Glomerular visceral epithelial cell (primary cell): ENCODE data around the gene NUP210L.

Source experiments
- DNase-seq: peaks from one replicate; pipeline ENCODE4 v3.0.0-alpha.2; 2016; ENCODE audit errors: extremely low spot score

The NUP210L gene

GRCh38 chr1:154154534-154155191 is at the start of gene NUP210L:
TSS of gene NUP210L (minus strand) at chr1:154155073.
- no peak for DNase-seq

- DNase-seq = no peak
These were observed 44.6 kb upstream of the NUP210L start for GRCh38 chr1:154199563-154199879.

- peak; percentile 68 for DNase-seq
These were observed 44.1 kb upstream of the NUP210L start for GRCh38 chr1:154198756-154199562.

DNA sequence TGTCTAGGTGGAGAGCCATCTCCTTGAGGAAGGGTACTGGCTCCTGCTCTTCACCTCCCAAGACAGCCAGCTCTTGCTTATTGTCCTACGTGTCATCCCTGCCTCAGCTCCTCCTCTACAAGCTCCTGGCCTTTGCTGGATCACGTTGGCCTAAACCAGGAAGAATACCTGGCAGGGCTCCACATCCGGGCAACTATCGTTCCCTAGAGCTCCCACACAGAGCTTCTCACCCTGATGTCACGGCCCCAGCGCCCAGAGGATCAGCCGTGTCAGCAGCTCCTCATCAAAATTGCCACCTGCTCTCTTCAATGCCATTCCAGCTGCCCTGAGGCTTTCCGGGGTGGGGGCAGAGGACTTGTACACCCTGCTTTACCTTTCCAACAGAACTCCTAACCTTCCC is 38.9 kb upstream of the NUP210L start:
- peak; percentile 42 for DNase-seq

- no peak for DNase-seq
These were observed 37.6 kb upstream of the NUP210L start for GRCh38 chr1:154192476-154192875.

DNA sequence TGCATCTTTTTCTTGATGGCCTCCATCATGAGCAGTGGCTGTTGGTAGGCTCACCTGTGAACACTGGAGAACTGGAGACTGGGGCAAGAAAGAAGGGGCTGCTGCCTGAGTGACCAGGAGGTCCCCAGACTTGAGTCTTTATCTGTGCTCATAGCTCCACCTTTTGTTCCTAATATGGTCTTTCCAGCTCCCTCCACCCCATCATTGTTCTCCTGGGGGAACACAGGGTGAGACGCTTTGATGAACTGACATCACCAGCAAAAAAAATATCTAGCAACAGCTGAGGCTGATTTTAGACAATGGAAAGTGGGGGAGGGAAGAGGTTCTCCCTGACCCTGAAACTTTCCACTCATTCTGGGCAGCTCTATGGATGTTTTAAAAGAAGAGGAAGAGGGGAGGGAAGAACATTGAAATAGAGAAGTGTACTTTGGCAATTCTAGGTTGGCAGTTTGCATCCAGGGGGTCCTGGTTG is 37.2 kb upstream of the NUP210L start, which contains the start of gene TPM3:
Gene TPM3, minus strand, starts transcription at position 111 of the 472 bp plus-strand sequence. Its CDS starts 82 bp downstream, at position 29.
- DNase-seq = no peak

DNA sequence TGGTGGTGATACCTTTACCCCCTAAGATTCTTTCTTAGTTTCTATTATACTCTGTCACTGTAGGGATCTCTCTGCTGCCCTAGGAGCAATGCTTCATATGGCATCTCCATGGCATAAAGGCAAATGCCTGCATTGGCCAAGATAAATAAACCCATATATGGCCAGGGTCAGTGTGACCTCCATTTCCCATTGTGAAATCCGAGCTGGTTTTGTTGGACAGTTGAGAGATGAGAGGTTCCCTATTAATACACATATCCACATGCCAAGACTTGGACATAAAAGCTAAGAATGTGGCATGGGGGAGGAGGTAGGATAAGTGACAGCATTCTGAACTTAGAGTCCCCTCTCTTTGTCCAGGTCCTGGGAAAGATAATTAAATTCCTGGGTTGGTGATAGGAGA is 35.7 kb upstream of the NUP210L start:
- no peak for DNase-seq

GRCh38 chr1:154186852-154187501 is 32.1 kb upstream of the NUP210L start:
- no peak for DNase-seq

GRCh38 chr1:154186177-154186576 is 31.3 kb upstream of the NUP210L start:
- peak; percentile 50 for DNase-seq

GRCh38 chr1:154183046-154183915 is 28.4 kb upstream of the NUP210L start:
- peak; percentile 99 for DNase-seq

DNA sequence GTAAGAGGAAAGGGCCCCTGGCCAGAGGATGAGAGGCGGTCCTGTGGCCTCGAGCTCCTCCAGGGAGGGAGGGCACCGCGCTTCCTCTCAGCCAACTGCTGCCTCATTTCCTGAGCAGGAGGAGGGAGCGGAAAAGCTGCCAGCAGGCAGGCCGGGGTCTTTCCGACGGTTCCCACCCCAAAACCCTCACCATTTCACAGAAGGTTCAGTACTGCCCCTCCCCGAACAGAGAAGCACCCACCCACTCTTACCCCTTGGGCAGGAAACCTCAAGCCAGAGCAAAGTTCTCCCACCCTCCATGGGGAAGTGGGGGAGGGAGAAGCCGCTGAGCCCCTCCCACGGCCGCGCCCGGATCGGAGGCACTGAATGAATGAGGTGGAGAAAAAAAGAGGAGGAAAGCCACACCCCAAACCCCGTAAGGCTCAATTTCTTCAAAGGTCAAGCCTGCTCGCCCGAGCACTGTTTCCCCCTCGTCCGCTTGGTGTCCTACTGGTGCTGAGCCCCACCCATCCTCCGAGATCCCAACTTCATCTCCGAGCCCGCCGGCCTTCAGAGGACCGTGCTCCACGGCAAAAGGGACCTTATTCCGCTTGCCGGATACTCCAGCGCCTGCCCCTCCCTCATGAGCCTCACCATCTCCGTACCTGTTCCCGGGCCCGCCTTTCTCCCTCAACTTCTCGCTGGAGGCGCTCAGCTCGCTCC is 27.6 kb upstream of the NUP210L start:
- DNase-seq = peak; percentile 76

- no peak for DNase-seq
These were observed 27.1 kb upstream of the NUP210L start for GRCh38 chr1:154181944-154182343.

DNA sequence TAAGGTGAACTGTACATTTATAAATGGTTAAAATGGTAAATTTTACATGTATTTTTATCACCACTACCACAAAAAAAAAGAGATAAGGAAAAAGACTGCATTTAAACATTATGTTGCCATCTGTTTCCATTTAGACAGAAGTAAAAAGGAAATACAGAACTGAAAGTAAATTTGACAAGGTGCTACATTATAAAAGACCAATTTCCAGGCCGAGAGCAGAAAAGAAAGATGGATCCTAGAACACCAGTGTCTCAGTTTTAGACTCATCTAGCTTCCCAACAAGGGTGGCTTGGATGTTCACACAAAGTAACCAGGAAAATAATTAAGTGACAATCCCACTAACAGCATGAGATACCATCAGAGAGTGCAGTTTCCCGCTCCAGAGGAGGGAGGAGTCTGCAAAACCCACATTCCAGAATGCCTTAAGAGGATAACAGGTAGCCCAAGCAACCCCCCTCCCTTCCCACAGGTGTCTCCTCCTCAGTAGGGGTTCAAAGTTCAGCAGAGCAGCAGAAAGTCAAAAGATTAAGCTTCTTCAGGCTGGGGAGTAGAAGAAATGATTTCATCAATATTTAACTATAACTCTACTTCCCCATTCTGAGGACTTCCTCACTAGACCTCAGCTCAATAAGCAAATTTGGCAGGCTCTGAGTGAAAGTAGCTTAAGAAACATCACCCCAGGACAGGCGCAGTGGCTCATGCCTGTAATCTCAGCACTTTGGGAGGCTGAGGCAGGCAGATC is 25.2 kb upstream of the NUP210L start:
- no peak for DNase-seq

GRCh38 chr1:154178911-154179811 is 24.3 kb upstream of the NUP210L start:
- DNase-seq = no peak

- no peak for DNase-seq
These were observed 23.1 kb upstream of the NUP210L start for GRCh38 chr1:154178013-154178412.

- DNase-seq = peak; percentile 75
These were observed 21.5 kb upstream of the NUP210L start for GRCh38 chr1:154176337-154176736.

GRCh38 chr1:154174654-154175053 is 19.8 kb upstream of the NUP210L start:
- no peak for DNase-seq

DNA sequence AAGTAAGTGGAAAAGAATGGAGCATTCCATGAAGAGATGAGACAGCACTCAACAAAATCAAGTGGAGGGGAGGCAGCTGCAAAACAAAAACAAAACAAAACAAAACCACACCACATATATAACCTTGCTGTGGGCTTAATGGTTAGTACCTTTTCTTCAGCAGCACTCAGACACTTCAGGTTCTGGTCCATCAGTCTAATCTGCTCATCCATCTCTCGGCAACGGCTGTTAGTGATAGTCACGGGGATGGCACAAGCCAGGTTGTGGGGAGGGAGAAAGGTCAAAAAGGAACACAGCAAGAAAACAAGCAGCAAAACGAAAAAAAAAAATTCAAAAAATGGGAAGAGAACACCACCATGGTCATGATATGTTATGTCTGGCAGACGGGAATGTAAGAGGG is 17.0 kb upstream of the NUP210L start:
- no peak for DNase-seq

- no peak for DNase-seq
These were observed 16.3 kb upstream of the NUP210L start for GRCh38 chr1:154171223-154171583.
